Psoas muscle (tissue), 8 donors: Measurements from ENCODE around the gene OR10G3. TPM values are rescaled to one million over a fixed set of nuclear protein-coding genes. Genes with fewer than 3 reads are reported as not detected.
A peak's percentile ranks its signal among the peaks of the same experiment; 100 is the strongest.

ENCODE experiments used
- ATAC-seq, 4 donors: fragments of 200-7000 bp; cut with Tn5 transposase; one replicate each; pipeline ENCODE4 v1.9.1; 2020; ENCODE audit warnings: moderate library complexity in 3 of 4, mild to moderate bottlenecking in 2 of 4
- DNase-seq, 2 donors: peaks; one replicate each; pipeline ENCODE4 v3.0.0-alpha.2; 2020
- H3K27ac ChIP-seq: fragments of 200-600 bp; one replicate; pipeline ENCODE4 v1.8.0; 2022
- H3K27me3 ChIP-seq, 3 donors: fragments of 200-600 bp in 1 of 3; one replicate each; pipeline versions ENCODE4 v1.6.1 to v1.8.0; 2013 to 2022; ENCODE audit warnings: low read length in 2 of 3, mild to moderate bottlenecking in 2 of 3, moderate library complexity in 1 of 3; ENCODE audit not compliant: insufficient read depth in 3 of 3
- H3K36me3 ChIP-seq, 2 donors: fragments of 200-600 bp in 1 of 2; one replicate each; pipeline versions ENCODE4 v1.6.1 to v1.8.0; 2013 to 2022; ENCODE audit warnings: low read depth in 1 of 2, mild to moderate bottlenecking in 1 of 2, moderate library complexity in 1 of 2; ENCODE audit not compliant: insufficient read depth in 1 of 2
- H3K4me1 ChIP-seq: fragments of 200-600 bp; one replicate; pipeline ENCODE4 v1.8.0; 2022
- H3K4me3 ChIP-seq: fragments of 200-600 bp; one replicate; pipeline ENCODE4 v1.8.0; 2022; ENCODE audit warnings: mild to moderate bottlenecking
- H3K9me3 ChIP-seq: fragments of 200-600 bp; one replicate; pipeline ENCODE4 v1.8.0; 2022
- CTCF ChIP-seq: fragments of 200-600 bp; IDR thresholded peaks from one replicate; pipeline ENCODE4 v1.8.0; 2022; ENCODE audit warnings: antibody characterized with exemption
- WGBS, 3 donors: extraction: QIAGEN DNeasy Blood & Tissue Kit; methylation state at CpG; one replicate each; pipeline versions ENCODE4 v1.1.6 to v1.1.7; 2013; 5-methylcytosine and 5-hydroxymethylcytosine counted together
- intact Hi-C, 2 donors: fragments of 100-400 bp; cut with DNase I; formaldehyde crosslinking; loops; one replicate each; pipeline versions ENCODE4 v1.11.0 to v1.14.2; 2022
- polyA plus RNA-seq, 3 donors: library from polyadenylated mRNA; stranded (reverse); fragments of 200-250 nt; gene quantifications; one replicate each; pipeline ENCODE4 v1.2.3, GENCODE V29; 2013
- total RNA-seq, 4 donors: library from RNA; stranded (reverse); fragmentation: NEBNext Ultra II Directional in 2 of 4; extraction: Animal tissue kit (Norgen Biotek cat#: 25700) in 2 of 4; gene quantifications; one replicate each; pipeline versions ENCODE4 v1.2.1 to v1.2.4, GENCODE V29; 2021 to 2023
- donor health status: healthy with polysubstance abuse.
- donor health status: DM: no; HTN: no; CAD: no; lungs with moderate emphysema.
- donor health status: Bipolar disorder and iron deficiency.
- donor health status: healthy.
- donor health status: DM: yes; HTN: yes; CAD: no.
- donor health status: DM: no; HTN: no; CAD: no.
- donor health status: DM: no; HTN: no; CAD: no.
- donor health status: DM: yes; HTN: yes; CAD: no.

OR10G3 gene
- total and polyA plus RNA-seq, 7 donors: not detected

- no peak for DNase-seq
- peak overlapping the region; percentile 68 for H3K4me3 ChIP-seq
- no peaks in the 10 kb centered on the region for H3K36me3 ChIP-seq
- intact Hi-C loops: no loop called here
- no peaks in the 10 kb centered on the region for H3K4me1 ChIP-seq
- no peaks in the 10 kb centered on the region for H3K9me3 ChIP-seq
- TF ChIP-seq CTCF: no peak
- no peak overlapping the region for H3K27ac ChIP-seq
- WGBS, 3 donors: 28 to 33% (median 33%) methylated on average over 13 of the region's 13 CpGs
- no peak for ATAC-seq
- H3K27me3 ChIP-seq: peaks cover 0 to 4% (median 0%) of the 10 kb centered on the region in 3 donors
These were observed 53.1 kb downstream of the OR10G3 start for GRCh38 chr14:21526672-21527317.

GRCh38 chr14:21525962-21526671 lies 53.8 kb downstream of the OR10G3 start, which contains the start of gene SALL2:
TSS of gene SALL2 (minus strand) at chr14:21526346. CDS start at chr14:21526127, 219 bp downstream.
- peak; percentile 54 to 85 (median 66) for ATAC-seq
- peak; percentile 68 to 76 for DNase-seq
- intact Hi-C loops: no loop called here
- 1% methylated on average over 40 to 43 of the region's 43 CpGs for WGBS, 3 donors
- Histone ChIP-seq H3K4me3 (peak within 1 kb of the TSS; percentile 68), H3K27me3 (peaks cover 0 to 4% (median 0%) of the 10 kb centered on the region in 3 donors), H3K36me3 (no peaks in the 10 kb centered on the region), H3K27ac (no peak within 1 kb of the TSS), H3K4me1 (no peaks in the 10 kb centered on the region), H3K9me3 (no peaks in the 10 kb centered on the region)
- TF ChIP-seq CTCF: no peak

- Histone ChIP-seq H3K4me3 (peak overlapping the region; percentile 68), H3K27me3 (peaks cover 0 to 4% (median 0%) of the 10 kb centered on the region in 3 donors), H3K27ac (no peak overlapping the region), H3K36me3 (no peaks in the 10 kb centered on the region), H3K9me3 (no peaks in the 10 kb centered on the region), H3K4me1 (no peaks in the 10 kb centered on the region)
- intact Hi-C loops: no loop called here
- WGBS, 3 donors: 33 to 50% (median 43%) methylated on average over 8 to 12 of the region's 12 CpGs
- no peak for TF ChIP-seq CTCF
- peak in 2 of 4 donors; percentile 14 to 54 for ATAC-seq
- DNase-seq: no peak
These were observed 54.3 kb downstream of the OR10G3 start for GRCh38 chr14:21525571-21525961.

GRCh38 chr14:21524575-21525490 lies 55.0 kb downstream of the OR10G3 start:
- intact Hi-C loops: no loop called here
- peaks cover 0 to 4% (median 0%) of the 10 kb centered on the region in 3 donors for H3K27me3 ChIP-seq
- DNase-seq (no peak), ATAC-seq (no peak)
- 75 to 88% (median 81%) methylated on average over 16 to 18 of the region's 18 CpGs for WGBS, 3 donors
- H3K4me1 ChIP-seq: no peaks in the 10 kb centered on the region
- no peaks in the 10 kb centered on the region for H3K36me3 ChIP-seq
- H3K27ac ChIP-seq: no peak overlapping the region
- peak overlapping the region; percentile 68 for H3K4me3 ChIP-seq
- TF ChIP-seq CTCF: no peak
- H3K9me3 ChIP-seq: no peaks in the 10 kb centered on the region
